Activated CD8-positive, alpha-beta memory T cell treated with anti-CD3 and anti-CD28 coated beads for 48 hours (primary cell): ENCODE data around the gene KIF21A.
"Not testable (repeated sequence)": the region's sequence is repeated elsewhere in the genome, so short reads cannot be mapped to it uniquely, and the experiment has no call there.

Experiments used
- DNase-seq, 3 experiments: peaks; one replicate each; pipeline ENCODE4 v3.0.0-alpha.2; 2020; ENCODE audit warnings: low read depth in 2 of 3, low spot score in 2 of 3

KIF21A gene

GRCh38 chr12:39348523-39348922 lies 94.4 kb downstream of the KIF21A start:
- DNase-seq, result no peak

- no peak for DNase-seq
Measured at GRCh38 chr12:39344926-39345325, 98.0 kb downstream of the KIF21A start.

DNA sequence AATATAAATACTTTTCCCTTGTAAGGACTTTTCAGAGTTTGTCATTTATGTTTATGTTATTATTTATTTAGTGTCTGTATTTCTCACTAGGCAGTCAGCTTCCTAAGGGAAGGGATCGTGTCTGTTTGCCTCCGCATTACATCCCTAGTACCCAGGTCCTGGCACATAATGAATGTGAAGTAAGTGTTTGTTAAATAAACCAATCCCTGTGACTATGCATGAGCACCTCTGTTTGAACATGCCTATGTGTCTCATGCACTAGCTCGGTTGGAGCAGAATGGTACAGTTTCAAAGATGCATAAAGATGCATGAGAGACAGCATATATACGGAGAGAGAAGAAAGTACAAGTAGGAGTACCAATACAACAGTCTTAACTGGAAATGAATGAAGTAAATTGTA lies 99.3 kb downstream of the KIF21A start:
- DNase-seq, result no peak

GRCh38 chr12:39341761-39342160 lies 101.2 kb downstream of the KIF21A start:
- DNase-seq, result no peak

DNA sequence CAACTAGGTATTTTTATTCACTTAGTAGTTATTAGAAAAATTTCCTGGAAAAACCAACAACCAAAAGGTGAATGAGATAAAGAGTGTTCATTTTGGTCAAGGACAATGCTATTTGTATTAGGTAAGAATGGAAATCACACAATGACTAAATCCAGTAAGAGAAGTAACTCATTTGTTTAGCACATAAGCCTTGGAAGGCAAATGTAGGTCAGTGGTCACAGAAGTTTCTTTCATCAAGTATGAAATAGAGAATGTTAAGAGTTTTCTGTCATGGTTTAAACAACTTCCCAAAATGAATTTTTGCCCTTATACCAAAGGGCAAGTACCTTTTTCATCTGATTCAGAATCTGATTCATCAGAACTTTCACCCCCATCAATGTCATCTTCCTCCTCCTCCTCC lies 101.7 kb downstream of the KIF21A start:
- DNase-seq, result no peak

DNA sequence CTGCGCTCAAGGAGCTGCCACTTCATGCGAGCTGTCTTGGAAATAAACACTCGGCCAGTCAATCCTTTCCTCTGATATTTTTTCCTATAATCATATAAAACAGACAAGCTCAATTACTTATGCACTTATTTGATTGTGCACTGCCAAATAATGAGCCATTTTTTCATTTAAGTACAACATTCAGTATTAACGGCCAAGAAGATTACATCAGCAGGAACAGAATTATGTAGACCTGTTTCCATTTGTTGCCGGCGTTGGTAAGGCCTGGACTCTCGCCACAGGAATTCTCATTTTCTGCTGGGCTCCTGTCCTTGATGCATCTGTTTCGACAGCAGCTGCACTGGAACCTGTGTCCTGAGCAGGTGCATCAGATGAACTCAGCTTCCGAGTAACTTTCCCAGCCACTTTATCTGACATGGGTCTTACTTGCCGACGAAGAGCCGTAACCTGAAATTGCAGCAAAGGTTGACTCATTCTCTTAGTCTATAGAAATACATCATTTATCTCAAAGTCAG lies 110.2 kb downstream of the KIF21A start:
- DNase-seq, result no peak

- DNase-seq, result no peak
Measured at GRCh38 chr12:39331539-39332261, 111.2 kb downstream of the KIF21A start.

DNA sequence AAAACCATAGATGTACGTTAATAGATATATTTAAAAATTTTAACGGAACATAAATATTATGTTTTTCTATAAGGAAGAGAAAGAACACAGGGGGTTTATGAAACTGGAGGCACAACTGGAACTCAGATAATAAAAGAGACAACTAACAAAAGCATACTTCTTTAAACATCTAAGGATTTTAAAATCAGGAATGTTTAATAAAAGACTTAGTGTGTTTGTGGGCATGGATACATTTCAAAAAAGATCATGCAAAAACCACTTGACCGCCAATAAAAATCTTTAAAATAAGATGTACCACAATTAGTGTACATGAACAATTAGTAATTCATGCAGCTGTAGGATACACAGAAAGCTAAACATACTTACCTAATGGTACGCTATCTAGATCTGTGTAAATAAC lies 113.0 kb downstream of the KIF21A start:
- no peak for DNase-seq

GRCh38 chr12:39329018-39329417 lies 113.9 kb downstream of the KIF21A start:
- DNase-seq, result no peak

GRCh38 chr12:39327965-39328364 lies 115.0 kb downstream of the KIF21A start:
- DNase-seq, result no peak

DNA sequence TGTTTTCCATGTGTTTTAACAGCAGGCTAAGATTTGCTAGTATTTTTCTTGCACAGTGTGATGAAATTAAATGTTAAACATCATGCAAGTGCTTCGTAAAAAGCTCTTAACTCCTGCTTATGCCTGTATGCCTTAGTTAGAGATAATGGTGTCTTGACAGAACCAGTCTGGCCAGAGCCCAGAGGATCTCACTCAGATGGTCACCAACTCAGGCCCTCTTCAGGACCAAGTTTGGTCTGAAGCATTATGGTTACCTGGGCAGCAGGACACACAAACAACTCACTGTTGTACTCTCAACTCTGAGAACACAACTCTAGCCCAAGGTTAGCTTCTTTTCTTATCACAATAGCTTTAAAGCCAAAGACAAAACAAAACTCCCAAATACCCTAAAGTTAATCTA lies 115.4 kb downstream of the KIF21A start:
- DNase-seq, result no peak

GRCh38 chr12:39319180-39319579 lies 123.7 kb downstream of the KIF21A start:
- no peak for DNase-seq

DNA sequence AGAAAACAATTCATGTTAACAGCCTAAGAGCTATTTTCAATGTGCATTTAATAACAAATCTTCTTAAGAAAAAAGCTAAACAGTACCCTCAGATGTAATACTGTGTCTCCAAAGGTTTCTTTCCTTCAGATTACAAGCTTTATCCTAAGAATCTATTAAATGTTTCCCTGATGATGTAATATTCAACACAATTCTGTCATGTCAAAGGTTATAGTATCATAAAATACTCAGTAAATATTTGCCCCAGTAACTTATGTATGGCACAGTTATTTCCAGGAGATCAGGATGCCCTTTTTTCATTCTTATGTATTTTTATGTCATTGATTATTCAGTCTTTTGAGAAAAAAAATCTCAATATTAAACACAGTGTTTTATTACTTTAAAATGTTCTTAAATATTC lies 128.4 kb downstream of the KIF21A start:
- DNase-seq, result no peak

DNA sequence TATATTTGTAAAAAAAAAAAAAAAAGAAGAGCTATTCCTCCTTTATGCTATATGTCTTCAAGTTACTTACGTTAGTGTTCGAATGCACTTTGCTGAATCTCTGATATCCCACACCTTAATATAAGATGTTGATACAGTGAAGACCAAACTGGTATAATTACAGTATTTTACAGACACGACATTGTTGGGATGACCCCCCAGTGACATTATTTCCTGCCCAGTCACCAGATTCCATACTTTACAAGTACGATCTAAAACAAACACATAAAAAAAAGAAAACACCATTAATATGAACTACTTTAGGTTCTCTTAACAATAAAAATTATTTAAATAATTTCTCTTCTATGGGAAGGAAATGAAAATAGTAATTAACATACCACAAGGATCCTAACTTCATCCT lies 133.4 kb downstream of the KIF21A start:
- no peak for DNase-seq

DNA sequence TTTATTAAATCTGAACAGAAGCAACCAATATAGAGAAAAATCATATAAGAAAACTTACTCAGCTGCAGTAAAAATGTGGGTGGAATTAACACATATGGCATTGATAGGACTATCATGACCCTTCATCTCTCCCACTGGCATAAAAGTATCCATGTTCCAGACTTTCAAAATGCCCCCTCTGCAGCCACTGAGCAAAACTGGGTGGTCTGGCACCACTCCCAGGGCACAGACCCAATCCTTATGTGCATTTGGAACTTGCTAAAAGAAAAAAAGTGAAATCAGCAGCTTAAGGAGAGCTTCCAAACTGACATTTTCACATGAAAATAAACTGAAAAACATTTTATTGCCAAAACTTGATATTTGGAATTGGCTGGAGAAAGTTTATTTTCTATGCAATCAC lies 141.5 kb downstream of the KIF21A start:
- no peak for DNase-seq

- DNase-seq, result no peak
Measured at GRCh38 chr12:39300799-39301198, 142.1 kb downstream of the KIF21A start.

- no peak for DNase-seq
Measured at GRCh38 chr12:39297891-39298290, 145.0 kb downstream of the KIF21A start.

DNA sequence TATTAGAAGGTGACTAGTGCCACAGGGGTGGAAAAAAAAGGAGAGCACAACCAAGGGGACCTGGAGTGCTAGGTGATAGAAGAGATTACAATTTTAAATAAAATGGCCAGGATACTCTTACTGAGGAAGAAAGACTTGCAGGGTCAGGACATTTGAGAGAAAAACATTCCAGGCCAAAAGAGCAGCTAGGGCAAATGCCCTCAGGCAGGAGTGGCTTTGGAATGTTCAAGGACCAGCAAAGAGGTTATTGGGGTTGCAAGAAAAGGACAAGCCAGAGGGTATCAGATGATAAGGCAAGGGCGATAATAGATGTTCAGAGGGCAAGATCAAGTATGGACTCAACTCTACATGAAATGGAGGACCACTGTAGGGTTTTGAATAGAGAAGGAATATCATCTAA lies 146.4 kb downstream of the KIF21A start:
- no peak for DNase-seq

- not testable (repeated sequence) for DNase-seq
Measured at GRCh38 chr12:39295593-39295992, 147.3 kb downstream of the KIF21A start.

GRCh38 chr12:39294715-39295114 lies 148.2 kb downstream of the KIF21A start:
- no peak for DNase-seq

- DNase-seq, result no peak
Measured at GRCh38 chr12:39292125-39292630, 150.7 kb downstream of the KIF21A start.

DNA sequence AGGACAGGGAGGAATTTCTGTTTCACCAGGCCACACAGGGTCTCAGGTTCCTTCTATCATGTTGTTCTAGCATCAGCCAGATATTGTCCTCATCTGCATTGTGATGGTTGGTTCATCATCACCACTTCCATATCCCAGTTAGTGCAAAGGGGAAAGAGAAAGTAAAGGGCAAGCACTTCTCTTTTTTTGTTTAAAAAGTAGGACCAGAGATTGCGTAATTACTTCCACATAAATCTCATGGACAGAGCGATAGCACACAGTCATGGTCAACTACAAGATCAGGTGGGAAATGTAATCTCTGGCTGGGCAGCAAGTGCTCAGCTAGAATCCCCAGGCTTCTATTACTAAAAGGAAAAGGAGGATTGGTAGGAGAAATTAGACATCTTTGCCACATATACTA lies 155.1 kb downstream of the KIF21A start:
- no peak for DNase-seq

DNA sequence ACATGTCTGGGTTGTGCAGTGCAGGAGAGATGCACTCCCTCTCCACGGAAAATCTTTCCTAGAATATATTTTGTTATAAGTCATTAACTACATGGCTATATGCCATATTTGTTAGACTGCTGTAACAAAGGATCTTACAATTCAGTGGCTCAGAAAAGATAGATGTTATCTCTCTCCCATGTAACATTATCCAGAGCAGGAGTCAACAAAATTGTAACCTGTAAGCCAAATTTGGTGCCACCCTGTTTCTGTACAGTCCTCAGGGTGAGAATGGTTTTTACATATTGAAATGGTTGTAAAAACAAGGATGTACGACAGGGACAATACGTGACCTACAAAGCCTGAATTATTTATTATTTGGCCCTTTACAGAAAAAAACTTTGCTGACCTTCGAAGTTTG lies 155.5 kb downstream of the KIF21A start:
- DNase-seq, result no peak
